B cell (primary cell): Measurements from ENCODE around the gene CTDSPL.

Experiments
- CTCF ChIP-seq: fragments of 200-600 bp; IDR thresholded peaks from one replicate; pipeline ENCODE4 v1.8.0; 2022; ENCODE audit warnings: antibody characterized with exemption, mild to moderate bottlenecking
- EZH2 ChIP-seq: IDR thresholded peaks from 2 replicates; pipeline ENCODE4 v1.6.1; 2012; ENCODE audit warnings: borderline replicate concordance, low read depth, mild to moderate bottlenecking, moderate library complexity, low read length; ENCODE audit not compliant: insufficient read depth, poor library complexity, severe bottlenecking

- TF ChIP-seq EZH2 (no peak), CTCF (no peak)
Observed at GRCh38 chr3:37987315-37987697, 125.6 kb downstream of the CTDSPL start.
